GM10266 (cell line): ENCODE data around the gene ERMARD.
A peak's percentile ranks its signal among the peaks of the same experiment; 100 is the strongest.

ENCODE experiments used
- DNase-seq: peaks from one replicate; pipeline ENCODE4 v3.0.0; 2012; ENCODE audit errors: extremely low spot score
- TF ChIP-seq, protein P1 (sequence below): IDR thresholded peaks from 2 replicates; pipeline ENCODE4 v1.5.1; 2012; ENCODE audit warnings: mild to moderate bottlenecking, low read depth; ENCODE audit not compliant: control insufficient read depth, insufficient read depth; ENCODE audit errors: missing control alignments

The ERMARD gene

DNA sequence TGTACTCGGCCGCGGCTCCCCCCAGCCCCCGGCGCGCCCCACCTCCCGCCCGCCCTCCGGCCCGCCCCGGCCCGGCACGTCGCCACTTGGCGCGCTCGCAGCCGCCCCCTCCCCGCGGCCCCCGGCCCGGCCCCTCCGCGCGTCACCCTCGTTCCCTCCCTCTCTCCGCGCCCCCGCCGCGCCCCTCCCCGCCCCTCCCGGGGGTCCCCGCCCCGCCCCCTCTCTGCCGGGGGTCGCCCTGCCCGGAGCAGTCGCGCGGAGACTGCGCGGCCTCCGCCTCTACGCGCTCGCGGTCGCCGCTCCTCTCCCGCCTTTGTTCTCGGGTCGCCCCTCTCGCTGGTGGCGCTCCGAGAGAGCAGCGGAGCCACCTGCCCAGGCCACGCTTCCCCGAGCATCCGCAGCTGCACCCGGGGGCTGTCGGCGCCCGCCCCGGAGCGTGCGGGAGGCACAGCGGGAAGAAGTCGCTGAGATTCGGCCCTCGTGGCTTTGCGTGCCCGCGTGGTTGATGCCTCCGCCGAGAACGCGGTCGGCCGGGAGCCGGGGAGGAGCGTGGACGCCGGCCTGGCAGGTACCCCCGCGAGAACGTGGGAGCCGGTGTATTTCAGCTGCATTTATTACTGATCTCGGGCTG lies 26.8 kb upstream of the ERMARD start, which contains the start of gene PHF10:
TSS of gene PHF10 (minus strand) at position 7 of the 631 bp plus-strand sequence. CDS start 569 bp downstream, outside the sequence.
- peak; percentile 91 for DNase-seq
- TF ChIP-seq, protein P1, sequence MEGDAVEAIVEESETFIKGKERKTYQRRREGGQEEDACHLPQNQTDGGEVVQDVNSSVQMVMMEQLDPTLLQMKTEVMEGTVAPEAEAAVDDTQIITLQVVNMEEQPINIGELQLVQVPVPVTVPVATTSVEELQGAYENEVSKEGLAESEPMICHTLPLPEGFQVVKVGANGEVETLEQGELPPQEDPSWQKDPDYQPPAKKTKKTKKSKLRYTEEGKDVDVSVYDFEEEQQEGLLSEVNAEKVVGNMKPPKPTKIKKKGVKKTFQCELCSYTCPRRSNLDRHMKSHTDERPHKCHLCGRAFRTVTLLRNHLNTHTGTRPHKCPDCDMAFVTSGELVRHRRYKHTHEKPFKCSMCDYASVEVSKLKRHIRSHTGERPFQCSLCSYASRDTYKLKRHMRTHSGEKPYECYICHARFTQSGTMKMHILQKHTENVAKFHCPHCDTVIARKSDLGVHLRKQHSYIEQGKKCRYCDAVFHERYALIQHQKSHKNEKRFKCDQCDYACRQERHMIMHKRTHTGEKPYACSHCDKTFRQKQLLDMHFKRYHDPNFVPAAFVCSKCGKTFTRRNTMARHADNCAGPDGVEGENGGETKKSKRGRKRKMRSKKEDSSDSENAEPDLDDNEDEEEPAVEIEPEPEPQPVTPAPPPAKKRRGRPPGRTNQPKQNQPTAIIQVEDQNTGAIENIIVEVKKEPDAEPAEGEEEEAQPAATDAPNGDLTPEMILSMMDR, result no peak

DNA sequence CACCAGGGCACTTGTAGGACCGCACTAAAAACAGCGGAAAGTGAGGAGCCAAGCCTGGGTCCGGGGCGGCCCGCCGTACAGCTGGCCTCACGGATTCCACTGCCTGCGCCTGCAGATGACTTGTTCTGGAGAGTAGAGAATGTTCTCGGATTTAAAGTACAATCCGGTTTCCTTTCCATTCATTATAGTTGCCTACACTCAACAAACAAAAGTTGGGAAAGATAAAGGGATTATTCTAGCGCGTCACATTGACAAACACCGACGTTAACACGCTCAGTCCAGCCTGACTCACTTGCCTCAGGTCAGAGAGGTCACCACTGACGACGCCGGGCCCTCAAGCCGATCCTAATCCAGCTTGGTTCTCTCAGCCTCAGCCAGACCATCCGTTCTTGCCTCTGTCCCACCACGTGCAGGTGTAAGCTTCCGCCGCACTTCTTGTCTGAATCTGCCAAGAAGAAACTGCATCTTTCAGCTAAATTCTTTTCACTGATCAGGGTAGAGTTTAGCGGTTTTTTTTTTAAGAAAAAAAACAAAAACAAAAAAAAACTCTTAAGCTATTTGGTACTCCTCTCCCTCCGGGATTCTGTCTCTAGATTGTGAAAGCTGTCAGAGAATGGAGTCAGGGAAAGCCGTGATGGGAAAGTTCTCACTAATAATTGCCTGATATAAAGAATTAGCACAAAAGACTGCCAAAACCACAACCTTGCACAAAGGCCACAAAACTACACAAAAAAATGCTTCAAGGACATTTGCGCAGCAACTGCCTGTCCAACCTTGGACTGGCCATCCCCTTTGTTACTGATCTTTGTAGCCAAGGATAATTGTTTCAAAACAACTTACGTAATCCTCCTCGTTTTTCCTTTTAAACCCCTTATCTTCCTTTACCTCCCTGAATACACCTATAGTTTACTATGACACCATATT lies 26.0 kb upstream of the ERMARD start:
- TF ChIP-seq, protein P1, result no peak
- no peak for DNase-seq

DNA sequence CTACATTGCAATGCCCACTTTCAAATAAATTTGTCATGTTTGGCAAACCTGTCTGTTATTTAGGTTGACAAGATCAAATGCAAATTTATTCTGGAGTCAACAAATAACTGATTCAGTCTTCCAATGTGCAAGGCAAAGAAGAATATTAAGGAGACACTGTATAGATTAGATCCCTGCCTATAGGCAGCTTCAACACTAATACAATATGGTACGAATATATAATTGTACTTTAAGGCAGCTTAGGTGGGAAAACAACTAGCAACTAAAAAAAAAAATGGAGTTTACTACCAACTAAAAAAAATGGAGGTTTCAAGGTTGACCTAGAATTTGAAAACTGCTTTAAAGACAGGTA lies 25.4 kb upstream of the ERMARD start:
- TF ChIP-seq, protein P1, result no peak
- no peak for DNase-seq

GRCh38 chr6:169726963-169727362 lies 24.5 kb upstream of the ERMARD start:
- TF ChIP-seq, protein P1, result no peak
- DNase-seq, result no peak

DNA sequence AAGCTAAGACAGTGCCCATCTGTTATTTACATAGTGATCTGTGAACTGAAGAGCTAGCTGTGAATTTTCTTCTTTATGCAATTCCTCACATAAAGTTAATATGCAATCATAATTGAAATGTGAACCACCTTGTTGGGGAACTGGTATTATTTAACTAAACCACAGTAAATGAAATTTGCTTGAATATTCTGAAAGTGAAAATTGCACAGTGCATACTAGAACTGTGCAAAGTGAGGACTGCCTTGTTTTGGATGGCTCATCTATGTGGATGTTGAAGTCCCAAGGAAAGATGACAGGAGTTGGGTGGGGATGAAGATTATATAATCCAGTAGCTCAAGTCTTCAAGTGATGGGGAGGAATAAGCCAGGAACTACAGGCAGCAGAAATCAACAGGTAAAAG lies 21.5 kb upstream of the ERMARD start:
- no peak for DNase-seq
- TF ChIP-seq, protein P1, result no peak

DNA sequence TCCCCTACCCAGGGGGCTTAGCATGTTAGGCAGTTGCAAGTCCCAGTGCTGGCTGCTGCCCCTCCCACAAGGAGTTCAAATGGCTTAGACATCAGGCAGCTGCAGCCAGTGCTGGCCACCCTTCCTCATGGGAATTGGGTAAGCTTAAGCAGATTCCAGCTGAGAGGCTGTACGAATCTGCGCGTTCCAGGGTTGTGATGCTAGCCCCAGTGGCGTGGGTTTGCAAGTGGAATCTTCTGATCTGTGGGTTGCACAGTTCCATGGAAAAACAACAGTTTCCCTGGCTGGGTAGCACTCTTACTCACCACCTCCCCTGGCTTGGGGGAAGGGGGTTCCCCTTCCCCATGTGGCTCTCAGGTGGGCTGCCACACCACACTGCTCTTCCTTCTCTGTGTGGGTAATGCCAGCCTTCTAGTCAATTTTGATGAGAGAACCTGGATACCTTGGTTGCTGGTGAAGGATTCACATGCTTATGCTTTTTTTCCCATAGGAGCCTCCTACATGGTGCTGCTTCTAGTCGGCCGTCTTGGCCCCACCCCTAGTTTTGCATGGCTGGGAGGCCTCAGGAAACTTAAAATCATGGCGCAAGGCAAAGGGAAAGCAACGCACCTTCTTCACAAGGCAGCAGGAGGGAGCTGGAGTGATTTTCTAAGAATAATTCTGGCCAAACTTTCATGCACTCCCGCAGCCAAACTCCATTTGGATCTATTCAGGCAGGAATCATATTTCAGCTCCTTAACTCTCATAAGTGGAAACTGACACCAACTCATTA lies 13.0 kb upstream of the ERMARD start:
- TF ChIP-seq, protein P1, result no peak
- no peak for DNase-seq
